ENCODE data around the gene HPD.
"Not testable (repeated sequence)": the region's sequence is repeated elsewhere in the genome, so short reads cannot be mapped to it uniquely, and the experiment has no call there.

Gene HPD

GRCh38 chr12:121858662-121859572, at the start of gene HPD:
HPD (minus strand) TSS chr12:121858859; CDS start chr12:121858823, 36 bp downstream.
- Mint-ChIP-seq H3K27ac (peak within 1 kb of the TSS; percentile 36), H3K4me1 (ENCODE audit: low read depth) (no peaks in the 10 kb centered on the region), H3K36me3 (ENCODE audit: low read depth) (no peaks in the 10 kb centered on the region), H3K9me3 (no peaks in the 10 kb centered on the region), H3K4me3 (no peak within 1 kb of the TSS), H3K27me3 (ENCODE audit: low read depth) (no peaks in the 10 kb centered on the region)

GRCh38 chr12:121905746-121906145, 47.1 kb upstream of the HPD start:
- Mint-ChIP-seq H3K27ac (no peak overlapping the region), H3K36me3 (ENCODE audit: low read depth) (peaks cover 43% of the 10 kb centered on the region), H3K4me1 (ENCODE audit: low read depth) (peaks cover 7% of the 10 kb centered on the region), H3K27me3 (ENCODE audit: low read depth) (no peaks in the 10 kb centered on the region), H3K4me3 (no peak overlapping the region), H3K9me3 (no peaks in the 10 kb centered on the region)

- Mint-ChIP-seq H3K27ac (no peak overlapping the region), H3K36me3 (ENCODE audit: low read depth) (peaks cover 33% of the 10 kb centered on the region), H3K9me3 (no peaks in the 10 kb centered on the region)
Measured at GRCh38 chr12:121903202-121903601, 44.5 kb upstream of the HPD start.

GRCh38 chr12:121899590-121899989, 40.9 kb upstream of the HPD start:
- Mint-ChIP-seq H3K27ac (no peak overlapping the region), H3K27me3 (ENCODE audit: low read depth) (no peaks in the 10 kb centered on the region), H3K9me3 (no peaks in the 10 kb centered on the region), H3K36me3 (ENCODE audit: low read depth) (peaks cover 32% of the 10 kb centered on the region), H3K4me1 (ENCODE audit: low read depth) (peaks cover 6% of the 10 kb centered on the region), H3K4me3 (no peak overlapping the region)

More at GRCh38 chr12:121903202-121903601, 44.5 kb upstream of the HPD start:
- Mint-ChIP-seq H3K4me1 (ENCODE audit: low read depth) (peaks cover 1% of the 10 kb centered on the region), H3K4me3 (no peak overlapping the region), H3K27me3 (ENCODE audit: low read depth) (no peaks in the 10 kb centered on the region)

GRCh38 chr12:121898287-121898686, 39.6 kb upstream of the HPD start:
- no peaks in the 10 kb centered on the region for H3K27me3 Mint-ChIP-seq (ENCODE audit: low read depth)
- no peak overlapping the region for H3K27ac Mint-ChIP-seq
- H3K4me3 Mint-ChIP-seq: no peak overlapping the region
- no peaks in the 10 kb centered on the region for H3K9me3 Mint-ChIP-seq
- peaks cover 36% of the 10 kb centered on the region for H3K36me3 Mint-ChIP-seq (ENCODE audit: low read depth)
- peaks cover 16% of the 10 kb centered on the region for H3K4me1 Mint-ChIP-seq (ENCODE audit: low read depth)

GRCh38 chr12:121894633-121895032, 36.0 kb upstream of the HPD start:
- no peaks in the 10 kb centered on the region for H3K9me3 Mint-ChIP-seq

GRCh38 chr12:121893961-121894460, 35.4 kb upstream of the HPD start:
- peak overlapping the region; percentile 34 for H3K4me3 Mint-ChIP-seq
- H3K27me3 Mint-ChIP-seq (ENCODE audit: low read depth): no peaks in the 10 kb centered on the region
- peaks cover 33% of the 10 kb centered on the region for H3K4me1 Mint-ChIP-seq (ENCODE audit: low read depth)
- no peaks in the 10 kb centered on the region for H3K9me3 Mint-ChIP-seq
- peaks cover 23% of the 10 kb centered on the region for H3K36me3 Mint-ChIP-seq (ENCODE audit: low read depth)
- H3K27ac Mint-ChIP-seq: peak overlapping the region; percentile 74

More at GRCh38 chr12:121894633-121895032, 36.0 kb upstream of the HPD start:
- peaks cover 21% of the 10 kb centered on the region for H3K36me3 Mint-ChIP-seq (ENCODE audit: low read depth)
- peak overlapping the region; percentile 64 for H3K27ac Mint-ChIP-seq
- H3K27me3 Mint-ChIP-seq (ENCODE audit: low read depth): no peaks in the 10 kb centered on the region
- H3K4me3 Mint-ChIP-seq: no peak overlapping the region
- H3K4me1 Mint-ChIP-seq (ENCODE audit: low read depth): peaks cover 29% of the 10 kb centered on the region

GRCh38 chr12:121892673-121893561, 34.3 kb upstream of the HPD start:
- H3K27me3 Mint-ChIP-seq (ENCODE audit: low read depth): no peaks in the 10 kb centered on the region
- peaks cover 23% of the 10 kb centered on the region for H3K36me3 Mint-ChIP-seq (ENCODE audit: low read depth)
- H3K9me3 Mint-ChIP-seq: no peaks in the 10 kb centered on the region
- H3K27ac Mint-ChIP-seq: no peak overlapping the region
- H3K4me1 Mint-ChIP-seq (ENCODE audit: low read depth): peaks cover 36% of the 10 kb centered on the region
- no peak overlapping the region for H3K4me3 Mint-ChIP-seq

- not testable (repeated sequence) for H3K27me3 Mint-ChIP-seq (ENCODE audit: low read depth); H3K9me3 Mint-ChIP-seq
- Mint-ChIP-seq H3K36me3 (ENCODE audit: low read depth) (peaks cover 11% of the 10 kb centered on the region), H3K4me1 (ENCODE audit: low read depth) (peaks cover 31% of the 10 kb centered on the region), H3K27ac (peak overlapping the region; percentile 99), H3K4me3 (peak overlapping the region; percentile 96)
Measured at GRCh38 chr12:121889661-121890060, 31.0 kb upstream of the HPD start.

GRCh38 chr12:121889274-121889624, 30.6 kb upstream of the HPD start:
- H3K27me3 Mint-ChIP-seq (ENCODE audit: low read depth): no peaks in the 10 kb centered on the region
- peaks cover 11% of the 10 kb centered on the region for H3K36me3 Mint-ChIP-seq (ENCODE audit: low read depth)
- peak overlapping the region; percentile 99 for H3K27ac Mint-ChIP-seq
- peak overlapping the region; percentile 96 for H3K4me3 Mint-ChIP-seq
- H3K9me3 Mint-ChIP-seq: no peaks in the 10 kb centered on the region
- H3K4me1 Mint-ChIP-seq (ENCODE audit: low read depth): peaks cover 29% of the 10 kb centered on the region

GRCh38 chr12:121888478-121889273, 30.0 kb upstream of the HPD start, which contains the start of gene PSMD9:
PSMD9 (plus strand) TSS chr12:121888790; CDS start chr12:121888857, 67 bp downstream.
- peak within 1 kb of the TSS; percentile 96 for H3K4me3 Mint-ChIP-seq
- peaks cover 23% of the 10 kb centered on the region for H3K4me1 Mint-ChIP-seq (ENCODE audit: low read depth)
- peak within 1 kb of the TSS; percentile 99 for H3K27ac Mint-ChIP-seq
- no peaks in the 10 kb centered on the region for H3K9me3 Mint-ChIP-seq
- no peaks in the 10 kb centered on the region for H3K27me3 Mint-ChIP-seq (ENCODE audit: low read depth)
- peaks cover 5% of the 10 kb centered on the region for H3K36me3 Mint-ChIP-seq (ENCODE audit: low read depth)

- no peaks in the 10 kb centered on the region for H3K9me3 Mint-ChIP-seq
- peaks cover 3% of the 10 kb centered on the region for H3K36me3 Mint-ChIP-seq (ENCODE audit: low read depth)
- peaks cover 20% of the 10 kb centered on the region for H3K4me1 Mint-ChIP-seq (ENCODE audit: low read depth)
- peak overlapping the region; percentile 99 for H3K27ac Mint-ChIP-seq
- peak overlapping the region; percentile 96 for H3K4me3 Mint-ChIP-seq
- H3K27me3 Mint-ChIP-seq (ENCODE audit: low read depth): no peaks in the 10 kb centered on the region
Measured at GRCh38 chr12:121888083-121888477, 29.4 kb upstream of the HPD start.

GRCh38 chr12:121885129-121885528, 26.5 kb upstream of the HPD start:
- H3K9me3 Mint-ChIP-seq; H3K27ac Mint-ChIP-seq; H3K4me3 Mint-ChIP-seq; H3K27me3 Mint-ChIP-seq (ENCODE audit: low read depth); H3K36me3 Mint-ChIP-seq (ENCODE audit: low read depth): not testable (repeated sequence)
- H3K4me1 Mint-ChIP-seq (ENCODE audit: low read depth): peaks cover 11% of the 10 kb centered on the region

GRCh38 chr12:121883315-121883660, 24.6 kb upstream of the HPD start:
- H3K27ac Mint-ChIP-seq: no peak overlapping the region
- no peak overlapping the region for H3K4me3 Mint-ChIP-seq

More at GRCh38 chr12:121883315-121883660, 24.6 kb upstream of the HPD start:
- H3K4me1 Mint-ChIP-seq (ENCODE audit: low read depth): peaks cover 1% of the 10 kb centered on the region
- H3K27me3 Mint-ChIP-seq (ENCODE audit: low read depth): no peaks in the 10 kb centered on the region
- no peaks in the 10 kb centered on the region for H3K36me3 Mint-ChIP-seq (ENCODE audit: low read depth)
- H3K9me3 Mint-ChIP-seq: no peaks in the 10 kb centered on the region
